Erythroblast (primary cell): Measurements from ENCODE around the gene NLRX1.
"Not testable (repeated sequence)": the region's sequence is repeated elsewhere in the genome, so short reads cannot be mapped to it uniquely, and the experiment has no call there.

Experiments used
- DNase-seq, 2 experiments: peaks; one replicate each; lab custom pipeline; 2025; lab: John Stamatoyannopoulos, UW
- GATA1 ChIP-seq: IDR thresholded peaks from 2 replicates; pipeline ENCODE4 v1.6.1; 2011; ENCODE audit warnings: low read depth, mild to moderate bottlenecking, control low read depth, low read length, moderate library complexity
- POLR2A ChIP-seq: IDR thresholded peaks from 2 replicates; pipeline ENCODE4 v1.6.1; 2011; ENCODE audit warnings: mild to moderate bottlenecking, low read length

The NLRX1 gene

GRCh38 chr11:119202554-119202953, 34.0 kb downstream of the NLRX1 start:
- TF ChIP-seq GATA1 (no peak), POLR2A (no peak)
- DNase-seq: no peak

- TF ChIP-seq GATA1 (no peak), POLR2A (no peak)
- DNase-seq: no peak
Observed at GRCh38 chr11:119204066-119204465, 35.5 kb downstream of the NLRX1 start.

- TF ChIP-seq GATA1: no peak
- TF ChIP-seq POLR2A: no peak
- DNase-seq: no peak
Observed at GRCh38 chr11:119205080-119205479, 36.6 kb downstream of the NLRX1 start.

GRCh38 chr11:119205574-119206510, 37.3 kb downstream of the NLRX1 start, which contains the start of gene CBL:
TSS of gene CBL (plus strand) at chr11:119206339. CDS start at chr11:119206418, 79 bp downstream.
- no peak for TF ChIP-seq GATA1
- DNase-seq: peak; percentile 90 to 95

GRCh38 chr11:119206511-119207414, 38.2 kb downstream of the NLRX1 start:
- DNase-seq: peak; percentile 33 to 58
- TF ChIP-seq GATA1 (no peak), POLR2A (no peak)

GRCh38 chr11:119207415-119207960, 39.0 kb downstream of the NLRX1 start:
- DNase-seq: no peak
- TF ChIP-seq GATA1: no peak
- TF ChIP-seq POLR2A: no peak

- TF ChIP-seq POLR2A (no peak), GATA1 (no peak)
- no peak for DNase-seq
Observed at GRCh38 chr11:119209186-119209585, 40.7 kb downstream of the NLRX1 start.

GRCh38 chr11:119210050-119210449, 41.5 kb downstream of the NLRX1 start:
- TF ChIP-seq GATA1 (no peak), POLR2A (no peak)
- no peak for DNase-seq

- TF ChIP-seq GATA1: no peak
- no peak for TF ChIP-seq POLR2A
Observed at GRCh38 chr11:119218141-119218878, 49.8 kb downstream of the NLRX1 start.

GRCh38 chr11:119222308-119222707, 53.8 kb downstream of the NLRX1 start:
- no peak for TF ChIP-seq POLR2A
- TF ChIP-seq GATA1: no peak
- DNase-seq: no peak

More at GRCh38 chr11:119218141-119218878, 49.8 kb downstream of the NLRX1 start:
- peak in 1 of 2 experiments; percentile 35 for DNase-seq

- TF ChIP-seq POLR2A (no peak), GATA1 (no peak)
- DNase-seq: no peak
Observed at GRCh38 chr11:119222891-119223290, 54.4 kb downstream of the NLRX1 start.

GRCh38 chr11:119223856-119224255, 55.3 kb downstream of the NLRX1 start:
- no peak for DNase-seq
- TF ChIP-seq POLR2A (no peak), GATA1 (no peak)

GRCh38 chr11:119228535-119229287, 60.2 kb downstream of the NLRX1 start:
- not testable (repeated sequence) for DNase-seq
